H9 (cell line): Measurements from ENCODE around the gene CCDC137. TPM values are rescaled to one million over a fixed set of nuclear protein-coding genes. Genes with fewer than 3 reads are reported as not detected.

Experiments
- DNase-seq: peaks from one replicate; pipeline ENCODE4 v3.0.0-alpha.2; 2017
- H2AFZ ChIP-seq: one replicate; pipeline ENCODE4 v1.6.1; 2013; ENCODE audit warnings: mild to moderate bottlenecking, low read length, control low read depth, moderate library complexity
- H2AK5ac ChIP-seq: 2 replicates; pipeline ENCODE4 v1.6.1; 2013; ENCODE audit warnings: low read length, control low read depth, mixed read lengths; ENCODE audit not compliant: insufficient read length
- H2BK120ac ChIP-seq: one replicate; pipeline ENCODE4 v1.6.1; 2013; ENCODE audit warnings: low read depth, mild to moderate bottlenecking, low read length, control low read depth, inconsistent platforms; ENCODE audit not compliant: poor library complexity, severe bottlenecking
- H2BK12ac ChIP-seq: 2 replicates; pipeline ENCODE4 v1.6.1; 2013; ENCODE audit warnings: low read length, control low read depth, mixed read lengths, low read depth; ENCODE audit not compliant: insufficient read length
- H2BK15ac ChIP-seq: 2 replicates; pipeline ENCODE4 v1.6.1; 2013; ENCODE audit warnings: low read depth, low read length, control low read depth
- H2BK20ac ChIP-seq: one replicate; pipeline ENCODE4 v1.6.1; 2013; ENCODE audit warnings: low read depth, mild to moderate bottlenecking, low read length, control low read depth, inconsistent platforms; ENCODE audit not compliant: poor library complexity, severe bottlenecking
- H2BK5ac ChIP-seq: 2 replicates; pipeline ENCODE4 v1.6.1; 2013; ENCODE audit warnings: low read length, control low read depth, mixed read lengths; ENCODE audit not compliant: insufficient read length
- H3K14ac ChIP-seq: 2 replicates; pipeline ENCODE4 v1.6.1; 2013; ENCODE audit warnings: low read length, control low read depth; ENCODE audit not compliant: insufficient read depth
- H3K18ac ChIP-seq: 2 replicates; pipeline ENCODE4 v1.6.1; 2013; ENCODE audit warnings: low read depth, mild to moderate bottlenecking, mixed read lengths, low read length, control low read depth; ENCODE audit not compliant: insufficient read length
- H3K23ac ChIP-seq: 2 replicates; pipeline ENCODE4 v1.6.1; 2013; ENCODE audit warnings: low read length, control low read depth, mixed read lengths, low read depth; ENCODE audit not compliant: insufficient read length
- H3K23me2 ChIP-seq: 2 replicates; pipeline ENCODE4 v1.6.1; 2013; ENCODE audit warnings: low read depth, mild to moderate bottlenecking, mixed read lengths, low read length, control low read depth; ENCODE audit not compliant: insufficient read length, poor library complexity, severe bottlenecking
- H3K27ac ChIP-seq: 2 replicates; pipeline ENCODE4 v1.5.1; 2013; ENCODE audit warnings: low read length, control low read depth, mixed read lengths, low read depth; ENCODE audit not compliant: insufficient read length
- H3K27me3 ChIP-seq: 2 replicates; pipeline ENCODE4 v1.6.1; 2013; ENCODE audit warnings: low read length, control low read depth, inconsistent platforms; ENCODE audit not compliant: insufficient read depth
- H3K4ac ChIP-seq: 2 replicates; pipeline ENCODE4 v1.6.1; 2013; ENCODE audit warnings: low read depth, mild to moderate bottlenecking, control low read depth, inconsistent platforms, low read length, moderate library complexity
- H3K4me1 ChIP-seq: 2 replicates; pipeline ENCODE4 v1.6.1; 2013; ENCODE audit warnings: low read length, control low read depth, inconsistent platforms; ENCODE audit not compliant: insufficient read depth
- H3K4me2 ChIP-seq: 2 replicates; pipeline ENCODE4 v1.6.1; 2013; ENCODE audit warnings: low read length, control low read depth, mixed read lengths; ENCODE audit not compliant: insufficient read length, insufficient read depth
- H3K56ac ChIP-seq: 2 replicates; pipeline ENCODE4 v1.6.1; 2013; ENCODE audit warnings: low read depth, mild to moderate bottlenecking, mixed read lengths, low read length, control low read depth; ENCODE audit not compliant: insufficient read length
- H3K79me1 ChIP-seq: 2 replicates; pipeline ENCODE4 v1.6.1; 2013; ENCODE audit warnings: low read depth, mild to moderate bottlenecking, moderate library complexity, low read length, control low read depth, inconsistent platforms; ENCODE audit not compliant: insufficient read depth, poor library complexity, severe bottlenecking
- H3K79me2 ChIP-seq: 2 replicates; pipeline ENCODE4 v1.6.1; 2013; ENCODE audit warnings: low read length, control low read depth, inconsistent platforms; ENCODE audit not compliant: insufficient read depth
- H3K9ac ChIP-seq: 2 replicates; pipeline ENCODE4 v1.6.1; 2013; ENCODE audit warnings: low read length, control low read depth, mixed read lengths; ENCODE audit not compliant: insufficient read length; ENCODE audit errors: extremely low read depth
- H3K9me3 ChIP-seq: one replicate; pipeline ENCODE4 v1.6.1; 2013; ENCODE audit warnings: low read depth, low read length, inconsistent platforms; ENCODE audit not compliant: control insufficient read depth
- H3T11ph ChIP-seq: one replicate; pipeline ENCODE4 v1.6.1; 2013; ENCODE audit warnings: mild to moderate bottlenecking, low read length, control low read depth, inconsistent platforms
- H4K20me1 ChIP-seq: one replicate; pipeline ENCODE4 v1.6.1; 2013; ENCODE audit not compliant: control insufficient read depth, insufficient read length, insufficient read depth
- H4K5ac ChIP-seq: 2 replicates; pipeline ENCODE4 v1.6.1; 2013; ENCODE audit warnings: low read depth, mild to moderate bottlenecking, mixed read lengths, low read length, control low read depth; ENCODE audit not compliant: insufficient read length
- H4K8ac ChIP-seq: replicated peaks from 2 replicates; pipeline ENCODE4 v1.6.1; 2013; ENCODE audit warnings: low read length, control low read depth, mixed read lengths, low read depth; ENCODE audit not compliant: insufficient read length
- H4K91ac ChIP-seq: 2 replicates; pipeline ENCODE4 v1.6.1; 2013; ENCODE audit warnings: low read depth, mild to moderate bottlenecking, moderate library complexity, mixed read lengths, low read length, control low read depth; ENCODE audit not compliant: insufficient read length
- H3K27ac Mint-ChIP-seq, 3 experiments: 2 replicates in 2 of 3; 3 replicates in 1 of 3; pipeline ENCODE4 v1.8.0; 2020 to 2021; ENCODE audit warnings: mixed read lengths in 3 of 3, mild to moderate bottlenecking in 1 of 3, moderate library complexity in 1 of 3
- H3K27me3 Mint-ChIP-seq: 2 replicates; pipeline ENCODE4 v1.8.0; 2021; ENCODE audit warnings: low read depth, mild to moderate bottlenecking, moderate library complexity, mixed read lengths
- H3K36me3 Mint-ChIP-seq, 3 experiments: 2 replicates in 2 of 3; 3 replicates in 1 of 3; pipeline ENCODE4 v1.8.0; 2020 to 2021; ENCODE audit warnings: low read depth in 3 of 3, mixed read lengths in 3 of 3; ENCODE audit not compliant: insufficient read depth in 1 of 3
- H3K4me1 Mint-ChIP-seq, 2 experiments: 2 replicates each; pipeline ENCODE4 v1.8.0; 2020; ENCODE audit warnings: mixed read lengths in 2 of 2
- H3K4me3 Mint-ChIP-seq, 2 experiments: 2 replicates in 1 of 2; 3 replicates in 1 of 2; pipeline ENCODE4 v1.8.0; 2020 to 2021; ENCODE audit warnings: mild to moderate bottlenecking in 2 of 2, mixed read lengths in 2 of 2, moderate library complexity in 1 of 2
- H3K9me3 Mint-ChIP-seq, 2 experiments: 2 replicates in 1 of 2; 3 replicates in 1 of 2; pipeline ENCODE4 v1.8.0; 2020; ENCODE audit warnings: mild to moderate bottlenecking in 2 of 2, mixed read lengths in 2 of 2, moderate library complexity in 1 of 2
- WGBS: extraction: QIAGEN DNeasy Blood & Tissue Kit; methylation state at CpG from one replicate; pipeline ENCODE4 v1.1.7; 2013; ENCODE audit warnings: missing lambda C conversion rate, low lambda C conversion rate, mixed read lengths; ENCODE audit not compliant: insufficient read length; ENCODE audit errors: extremely low coverage; 5-methylcytosine and 5-hydroxymethylcytosine counted together
- total RNA-seq: library from RNA; stranded (reverse); gene quantifications from 2 replicates; pipeline ENCODE4 v1.2.1, GENCODE V29; 2021
- TF ChIP-seq, protein P1 (sequence below): fragments of 200-600 bp; sonication (generic); conservative IDR thresholded peaks from 3 replicates; pipeline ENCODE4 v1.8.0; 2021; ENCODE audit warnings: antibody characterized with exemption, mild to moderate bottlenecking

The CCDC137 gene
- total RNA-seq, 1 experiment from 2014 or later, result 60.8 TPM

DNA sequence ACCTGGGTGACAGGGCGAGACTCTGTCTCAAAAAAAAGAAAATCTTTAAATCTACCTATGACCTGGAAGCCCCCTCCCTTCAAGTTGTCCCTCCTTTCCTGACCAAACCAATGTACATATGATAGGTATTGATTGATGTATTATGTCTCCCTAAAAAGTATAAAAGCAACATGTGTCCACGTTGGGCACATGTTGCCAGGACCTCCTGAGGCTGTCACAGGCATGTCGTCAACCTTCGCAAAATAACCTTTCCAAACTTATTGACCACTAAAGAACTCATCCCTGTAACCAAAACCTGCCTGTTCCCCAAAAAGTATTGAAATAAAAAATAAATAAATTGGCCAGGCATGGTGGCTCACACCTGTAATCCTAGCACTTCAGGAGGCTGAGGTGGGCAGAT is 4.5 kb upstream of the CCDC137 start:
- Histone ChIP-seq H4K8ac (no peak overlapping the region), H3K56ac (no peak overlapping the region), H3K4me1 (peaks cover 2% of the 10 kb centered on the region; the same call in 1 of the 2 replicates), H2AFZ (no peak overlapping the region), H3T11ph (no peak overlapping the region), H3K23ac (no peak overlapping the region), H3K4me2 (no peak overlapping the region), H3K4ac (no peak overlapping the region), H4K91ac (no peak overlapping the region), H4K5ac (no peak overlapping the region), H3K27ac (no peak overlapping the region), H2BK12ac (no peak overlapping the region), H2BK15ac (no peak overlapping the region), H3K79me2 (no peaks in the 10 kb centered on the region; the same call in 1 of the 2 replicates), H3K9me3 (no peaks in the 10 kb centered on the region), H2AK5ac (no peak overlapping the region), H4K20me1 (no peaks in the 10 kb centered on the region), H2BK20ac (no peak overlapping the region), H3K18ac (no peak overlapping the region), H3K79me1 (no peaks in the 10 kb centered on the region), H3K9ac (no peak overlapping the region), H2BK120ac (no peak overlapping the region), H3K27me3 (no peaks in the 10 kb centered on the region), H3K23me2 (peaks cover 2% of the 10 kb centered on the region), H2BK5ac (no peak overlapping the region), H3K14ac (no peak overlapping the region)
- H3K9me3 Mint-ChIP-seq, result no peaks in the 10 kb centered on the region
- no CpG with 5 or more reads among the region's 4 CpGs for WGBS
- TF ChIP-seq, protein P1, sequence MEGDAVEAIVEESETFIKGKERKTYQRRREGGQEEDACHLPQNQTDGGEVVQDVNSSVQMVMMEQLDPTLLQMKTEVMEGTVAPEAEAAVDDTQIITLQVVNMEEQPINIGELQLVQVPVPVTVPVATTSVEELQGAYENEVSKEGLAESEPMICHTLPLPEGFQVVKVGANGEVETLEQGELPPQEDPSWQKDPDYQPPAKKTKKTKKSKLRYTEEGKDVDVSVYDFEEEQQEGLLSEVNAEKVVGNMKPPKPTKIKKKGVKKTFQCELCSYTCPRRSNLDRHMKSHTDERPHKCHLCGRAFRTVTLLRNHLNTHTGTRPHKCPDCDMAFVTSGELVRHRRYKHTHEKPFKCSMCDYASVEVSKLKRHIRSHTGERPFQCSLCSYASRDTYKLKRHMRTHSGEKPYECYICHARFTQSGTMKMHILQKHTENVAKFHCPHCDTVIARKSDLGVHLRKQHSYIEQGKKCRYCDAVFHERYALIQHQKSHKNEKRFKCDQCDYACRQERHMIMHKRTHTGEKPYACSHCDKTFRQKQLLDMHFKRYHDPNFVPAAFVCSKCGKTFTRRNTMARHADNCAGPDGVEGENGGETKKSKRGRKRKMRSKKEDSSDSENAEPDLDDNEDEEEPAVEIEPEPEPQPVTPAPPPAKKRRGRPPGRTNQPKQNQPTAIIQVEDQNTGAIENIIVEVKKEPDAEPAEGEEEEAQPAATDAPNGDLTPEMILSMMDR, result no peak
- DNase-seq, result no peak
- no peak overlapping the region for H3K4me3 Mint-ChIP-seq
- H3K27me3 Mint-ChIP-seq, result no peaks in the 10 kb centered on the region
- peaks cover 7 to 8% of the 10 kb centered on the region in 2 experiments for H3K4me1 Mint-ChIP-seq
- H3K27ac Mint-ChIP-seq, result peak overlapping the region in 1 of 3 experiments; percentile 27; a peak in 1 of 7 replicates
- peaks cover 5 to 16% (median 12%) of the 10 kb centered on the region in 3 experiments; a peak in 5 of 7 replicates for H3K36me3 Mint-ChIP-seq
